Measurements from ENCODE around the gene PNPLA3.
"Not testable (repeated sequence)": the region's sequence is repeated elsewhere in the genome, so short reads cannot be mapped to it uniquely, and the experiment has no call there.

DNA sequence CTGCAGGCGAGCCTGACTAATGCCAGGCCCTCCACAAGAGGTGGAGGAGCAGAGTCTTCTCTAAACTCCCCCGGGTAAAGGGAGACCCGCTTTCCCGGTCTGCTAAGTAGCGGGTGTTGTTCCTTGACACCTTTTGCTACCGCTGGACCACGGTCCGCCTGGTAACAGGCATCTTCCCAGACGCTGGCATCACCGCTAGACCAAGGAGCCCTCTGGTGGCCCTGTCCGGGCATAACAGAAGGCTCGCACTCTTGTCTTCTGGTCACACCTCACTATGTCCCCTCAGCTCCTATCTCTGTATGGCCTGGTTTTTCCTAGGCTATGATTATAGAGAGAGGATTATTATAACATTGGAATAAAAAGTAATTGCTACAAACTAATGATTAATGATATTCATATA, 19.2 kb upstream of the PNPLA3 start:
- TF ChIP-seq POLR2AphosphoS5 (IDR thresholded peaks at IDR 0.05; ENCODE audit: low read depth, low read length): not testable (repeated sequence)
- TF ChIP-seq, protein P1, sequence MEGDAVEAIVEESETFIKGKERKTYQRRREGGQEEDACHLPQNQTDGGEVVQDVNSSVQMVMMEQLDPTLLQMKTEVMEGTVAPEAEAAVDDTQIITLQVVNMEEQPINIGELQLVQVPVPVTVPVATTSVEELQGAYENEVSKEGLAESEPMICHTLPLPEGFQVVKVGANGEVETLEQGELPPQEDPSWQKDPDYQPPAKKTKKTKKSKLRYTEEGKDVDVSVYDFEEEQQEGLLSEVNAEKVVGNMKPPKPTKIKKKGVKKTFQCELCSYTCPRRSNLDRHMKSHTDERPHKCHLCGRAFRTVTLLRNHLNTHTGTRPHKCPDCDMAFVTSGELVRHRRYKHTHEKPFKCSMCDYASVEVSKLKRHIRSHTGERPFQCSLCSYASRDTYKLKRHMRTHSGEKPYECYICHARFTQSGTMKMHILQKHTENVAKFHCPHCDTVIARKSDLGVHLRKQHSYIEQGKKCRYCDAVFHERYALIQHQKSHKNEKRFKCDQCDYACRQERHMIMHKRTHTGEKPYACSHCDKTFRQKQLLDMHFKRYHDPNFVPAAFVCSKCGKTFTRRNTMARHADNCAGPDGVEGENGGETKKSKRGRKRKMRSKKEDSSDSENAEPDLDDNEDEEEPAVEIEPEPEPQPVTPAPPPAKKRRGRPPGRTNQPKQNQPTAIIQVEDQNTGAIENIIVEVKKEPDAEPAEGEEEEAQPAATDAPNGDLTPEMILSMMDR (IDR thresholded peaks at IDR 0.05): peak; percentile 83

All from Panc1 (cell line).